Breast epithelium (tissue), 4 donors: Measurements from ENCODE around the gene TTLL13. TPM values are rescaled to one million over a fixed set of nuclear protein-coding genes. Genes with fewer than 3 reads are reported as not detected.

ENCODE experiments used
- DNase-seq, 2 donors: peaks; one replicate each; pipeline ENCODE4 v3.0.0-alpha.2; 2019; ENCODE audit warnings: low spot score in 2 of 2
- H3K27ac ChIP-seq, 2 donors: fragments of 200-600 bp; sonication (generic) in 1 of 2; one replicate each; pipeline ENCODE4 v1.5.1; 2016 to 2019; ENCODE audit warnings: mild to moderate bottlenecking in 1 of 2
- H3K27me3 ChIP-seq, 2 donors: fragments of 200-600 bp; sonication (generic) in 1 of 2; one replicate each; pipeline versions ENCODE4 v1.5.1 to v1.6.0; 2017 to 2019; ENCODE audit warnings: control low read depth in 1 of 2, mild to moderate bottlenecking in 1 of 2
- H3K36me3 ChIP-seq: fragments of 200-600 bp; one replicate; pipeline ENCODE4 v1.5.1; 2019
- H3K4me1 ChIP-seq, 2 donors: fragments of 200-600 bp; sonication (generic); one replicate each; pipeline ENCODE4 v1.5.1; 2016 to 2019; ENCODE audit warnings: control low read depth in 1 of 2
- H3K4me3 ChIP-seq, 3 donors: fragments of 200-600 bp; sonication (generic); 1 replicate in 2 of 3; 2 replicates in 1 of 3; pipeline ENCODE4 v1.5.1; 2016 to 2019; ENCODE audit warnings: mild to moderate bottlenecking in 3 of 3, moderate library complexity in 2 of 3
- H3K9me3 ChIP-seq, 2 donors: fragments of 200-600 bp; sonication (generic) in 1 of 2; one replicate each; pipeline ENCODE4 v1.5.1; 2016 to 2019; ENCODE audit warnings: control low read depth in 1 of 2
- POLR2A ChIP-seq: fragments of 450-650 bp; IDR thresholded peaks from one replicate; pipeline ENCODE4 v1.6.1; 2016; ENCODE audit warnings: antibody characterized with exemption, mild to moderate bottlenecking, moderate library complexity
- POLR2AphosphoS5 ChIP-seq, 3 donors: sonication (generic); formaldehyde crosslinking; IDR thresholded peaks; one replicate each; pipeline ENCODE4 v1.6.1; 2017; ENCODE audit warnings: antibody characterized with exemption in 3 of 3
- intact Hi-C: fragments of 100-400 bp; cut with DNase I; formaldehyde crosslinking; loops from one replicate; pipeline ENCODE4 v1.15.1; 2023; ENCODE audit warnings: low total_unique reads
- total RNA-seq, 3 donors: library from RNA; depleted of rRNA; stranded (reverse); fragments of >200 nt; gene quantifications; one replicate each; pipeline ENCODE4 v1.1.0, GENCODE V29; 2016
- TF ChIP-seq, protein P1 (sequence below), 3 donors: fragments of 450-650 bp; IDR thresholded peaks; one replicate each; pipeline ENCODE4 v1.5.1; 2016 to 2017; ENCODE audit warnings: antibody characterized with exemption in 3 of 3, mild to moderate bottlenecking in 3 of 3, moderate library complexity in 3 of 3

Gene TTLL13
- total RNA-seq, 3 donors from 2014 or later = 0.15 TPM; not detected in 2

DNA sequence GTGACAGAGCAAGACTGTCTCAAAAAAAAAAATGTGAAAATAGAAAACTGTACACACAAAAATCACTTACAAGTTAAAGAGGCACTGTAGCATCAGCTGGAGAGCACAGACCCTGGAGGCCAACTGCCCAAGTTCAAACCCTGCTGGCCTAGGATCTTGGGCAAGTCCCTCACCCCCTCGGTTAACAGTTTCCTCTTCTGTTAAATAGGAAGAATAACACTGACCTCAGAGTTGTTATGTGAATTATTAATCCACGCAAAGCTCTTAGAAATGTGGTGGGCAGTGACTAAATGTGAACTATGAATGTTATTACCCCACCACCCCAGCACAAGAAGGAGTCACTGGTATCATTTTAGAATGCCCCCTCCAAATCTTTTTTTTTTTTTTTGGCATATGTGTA lies 26.8 kb upstream of the TTLL13 start:
- peaks cover 0 to 4% of the 10 kb centered on the region in 2 donors for H3K4me1 ChIP-seq
- H3K36me3 ChIP-seq = no peaks in the 10 kb centered on the region
- H3K27me3 ChIP-seq = no peaks in the 10 kb centered on the region
- DNase-seq = no peak
- no peak overlapping the region for H3K27ac ChIP-seq
- intact Hi-C loops = no loop called here
- TF ChIP-seq POLR2AphosphoS5 (IDR thresholded peaks at IDR 0.05) (no peak), POLR2A (no peak)
- TF ChIP-seq, protein P1, sequence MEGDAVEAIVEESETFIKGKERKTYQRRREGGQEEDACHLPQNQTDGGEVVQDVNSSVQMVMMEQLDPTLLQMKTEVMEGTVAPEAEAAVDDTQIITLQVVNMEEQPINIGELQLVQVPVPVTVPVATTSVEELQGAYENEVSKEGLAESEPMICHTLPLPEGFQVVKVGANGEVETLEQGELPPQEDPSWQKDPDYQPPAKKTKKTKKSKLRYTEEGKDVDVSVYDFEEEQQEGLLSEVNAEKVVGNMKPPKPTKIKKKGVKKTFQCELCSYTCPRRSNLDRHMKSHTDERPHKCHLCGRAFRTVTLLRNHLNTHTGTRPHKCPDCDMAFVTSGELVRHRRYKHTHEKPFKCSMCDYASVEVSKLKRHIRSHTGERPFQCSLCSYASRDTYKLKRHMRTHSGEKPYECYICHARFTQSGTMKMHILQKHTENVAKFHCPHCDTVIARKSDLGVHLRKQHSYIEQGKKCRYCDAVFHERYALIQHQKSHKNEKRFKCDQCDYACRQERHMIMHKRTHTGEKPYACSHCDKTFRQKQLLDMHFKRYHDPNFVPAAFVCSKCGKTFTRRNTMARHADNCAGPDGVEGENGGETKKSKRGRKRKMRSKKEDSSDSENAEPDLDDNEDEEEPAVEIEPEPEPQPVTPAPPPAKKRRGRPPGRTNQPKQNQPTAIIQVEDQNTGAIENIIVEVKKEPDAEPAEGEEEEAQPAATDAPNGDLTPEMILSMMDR (IDR thresholded peaks at IDR 0.05) = no peak
- no peak overlapping the region for H3K4me3 ChIP-seq
- H3K9me3 ChIP-seq = no peaks in the 10 kb centered on the region

DNA sequence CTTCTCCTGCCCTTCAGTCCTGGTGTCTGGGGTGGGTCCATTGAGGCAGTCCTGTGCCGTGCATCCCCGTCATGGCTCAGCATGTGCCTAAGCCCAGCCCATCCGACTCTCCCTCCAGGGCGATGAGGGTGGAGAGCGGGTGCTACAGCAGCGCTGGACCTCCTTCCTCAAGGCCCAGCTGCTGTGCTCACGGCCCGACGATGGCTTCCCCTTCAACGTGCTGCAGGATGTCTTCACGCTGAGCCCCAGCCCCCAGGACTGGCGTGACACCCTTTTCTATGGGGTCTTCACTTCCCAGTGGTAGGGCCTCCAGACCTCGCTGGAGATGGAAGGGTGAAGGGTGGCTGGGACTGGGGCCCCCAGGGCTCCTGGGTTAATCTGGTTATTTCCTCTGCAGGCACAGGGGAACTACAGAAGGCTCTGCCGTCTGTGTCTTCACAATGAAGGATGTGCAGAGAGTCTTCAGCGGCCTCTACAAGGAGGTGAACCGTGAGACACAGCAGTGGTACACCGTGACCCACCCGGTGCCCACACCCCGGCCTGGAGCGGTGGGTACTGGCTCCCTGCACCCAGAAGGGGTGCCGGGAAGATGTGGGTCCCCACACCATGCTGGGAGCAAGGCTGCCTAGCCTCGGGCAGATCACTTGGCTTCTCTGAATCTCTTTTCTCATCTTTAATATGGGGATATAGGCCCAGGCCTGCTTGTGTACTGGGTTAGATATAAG lies 25.8 kb upstream of the TTLL13 start:
- DNase-seq = no peak
- TF ChIP-seq, protein P1 (IDR thresholded peaks at IDR 0.05) = no peak
- TF ChIP-seq POLR2A (no peak), POLR2AphosphoS5 (IDR thresholded peaks at IDR 0.05) (no peak)
- intact Hi-C loops = no loop called here
- H3K4me3 ChIP-seq = no peak overlapping the region
- no peak overlapping the region for H3K27ac ChIP-seq
- H3K9me3 ChIP-seq = no peaks in the 10 kb centered on the region
- H3K4me1 ChIP-seq = peaks cover 0 to 4% of the 10 kb centered on the region in 2 donors
- no peaks in the 10 kb centered on the region for H3K27me3 ChIP-seq
- no peaks in the 10 kb centered on the region for H3K36me3 ChIP-seq

DNA sequence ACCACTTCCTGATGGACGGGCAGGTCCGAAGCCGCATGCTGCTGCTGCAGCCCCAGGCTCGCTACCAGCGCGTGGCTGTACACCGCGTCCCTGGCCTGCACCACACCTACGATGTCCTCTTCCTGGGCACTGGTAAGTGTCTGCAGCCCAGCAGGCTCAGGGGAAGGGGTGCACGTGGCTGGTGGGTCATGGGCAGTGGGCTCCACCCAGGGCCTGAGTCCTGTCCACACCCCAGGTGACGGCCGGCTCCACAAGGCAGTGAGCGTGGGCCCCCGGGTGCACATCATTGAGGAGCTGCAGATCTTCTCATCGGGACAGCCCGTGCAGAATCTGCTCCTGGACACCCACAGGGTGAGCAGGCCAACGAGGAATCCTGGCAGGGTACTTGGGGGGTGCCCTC lies 24.3 kb upstream of the TTLL13 start:
- peaks cover 0 to 4% of the 10 kb centered on the region in 2 donors for H3K4me1 ChIP-seq
- DNase-seq = no peak
- intact Hi-C loops = no loop called here
- TF ChIP-seq POLR2A (no peak), POLR2AphosphoS5 (IDR thresholded peaks at IDR 0.05) (no peak)
- TF ChIP-seq, protein P1 (IDR thresholded peaks at IDR 0.05) = no peak
- no peaks in the 10 kb centered on the region for H3K36me3 ChIP-seq
- H3K27ac ChIP-seq = no peak overlapping the region
- H3K27me3 ChIP-seq = no peaks in the 10 kb centered on the region
- no peak overlapping the region for H3K4me3 ChIP-seq
- no peaks in the 10 kb centered on the region for H3K9me3 ChIP-seq

DNA sequence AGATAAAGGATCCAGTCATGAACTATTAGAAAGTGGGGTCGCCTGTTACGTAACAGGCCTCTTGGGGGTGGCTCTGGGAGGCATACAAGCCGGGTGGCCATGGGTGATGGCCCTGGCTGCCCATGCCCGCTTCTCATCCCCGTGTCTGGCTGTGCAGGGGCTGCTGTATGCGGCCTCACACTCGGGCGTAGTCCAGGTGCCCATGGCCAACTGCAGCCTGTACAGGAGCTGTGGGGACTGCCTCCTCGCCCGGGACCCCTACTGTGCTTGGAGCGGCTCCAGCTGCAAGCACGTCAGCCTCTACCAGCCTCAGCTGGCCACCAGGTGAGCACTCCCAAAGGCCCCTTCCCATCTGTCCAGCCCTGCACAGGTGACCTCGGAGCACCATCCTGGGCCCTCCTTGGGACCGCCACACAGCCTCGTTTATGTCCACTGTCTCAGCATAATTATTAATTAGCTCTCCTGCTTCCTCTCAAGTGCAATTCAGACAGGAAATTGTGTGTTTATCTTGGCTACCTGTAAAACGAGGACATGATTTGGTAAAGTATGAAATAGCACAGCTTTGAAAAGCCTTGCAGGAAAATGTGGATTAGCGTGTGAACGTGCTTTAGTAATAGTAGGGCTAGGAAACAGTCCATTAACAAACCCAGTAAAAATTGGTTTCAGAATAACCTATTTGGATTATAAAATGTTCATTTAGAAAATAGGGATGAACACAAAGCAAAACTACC lies 23.7 kb upstream of the TTLL13 start:
- no peak overlapping the region for H3K27ac ChIP-seq
- no peaks in the 10 kb centered on the region for H3K36me3 ChIP-seq
- intact Hi-C loops = no loop called here
- peaks cover 0 to 4% of the 10 kb centered on the region in 2 donors for H3K4me1 ChIP-seq
- no peaks in the 10 kb centered on the region for H3K9me3 ChIP-seq
- TF ChIP-seq, protein P1 (IDR thresholded peaks at IDR 0.05) = no peak
- TF ChIP-seq POLR2AphosphoS5 (IDR thresholded peaks at IDR 0.05) (no peak), POLR2A (no peak)
- no peak for DNase-seq
- H3K4me3 ChIP-seq = no peak overlapping the region
- no peaks in the 10 kb centered on the region for H3K27me3 ChIP-seq

DNA sequence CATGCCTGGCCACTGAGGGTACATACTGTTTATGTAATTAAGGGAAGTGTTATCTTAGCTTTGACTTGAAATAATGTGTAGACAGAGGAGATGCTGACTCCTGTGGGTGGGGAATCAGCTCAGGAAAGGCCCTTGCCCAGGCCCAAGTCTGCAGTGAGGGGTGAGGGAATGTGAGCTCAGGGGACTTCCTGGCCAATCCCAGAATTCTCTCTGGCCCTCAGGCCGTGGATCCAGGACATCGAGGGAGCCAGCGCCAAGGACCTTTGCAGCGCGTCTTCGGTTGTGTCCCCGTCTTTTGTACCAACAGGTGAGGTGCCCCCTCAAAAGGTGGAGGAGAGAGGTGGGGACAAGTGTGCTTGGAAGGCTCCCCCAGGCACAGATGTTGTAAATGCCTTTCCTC lies 22.0 kb upstream of the TTLL13 start:
- Histone ChIP-seq H3K9me3 (no peaks in the 10 kb centered on the region), H3K4me1 (no peaks in the 10 kb centered on the region), H3K36me3 (no peaks in the 10 kb centered on the region), H3K27ac (no peak overlapping the region), H3K27me3 (no peaks in the 10 kb centered on the region), H3K4me3 (no peak overlapping the region)
- intact Hi-C loops = no loop called here
- no peak for DNase-seq
- no peak for TF ChIP-seq POLR2A
- no peak for TF ChIP-seq POLR2AphosphoS5 (IDR thresholded peaks at IDR 0.05)
- TF ChIP-seq, protein P1 (IDR thresholded peaks at IDR 0.05) = no peak
